ENCODE results near the gene ZNF787. TPM values are rescaled to one million over a fixed set of nuclear protein-coding genes. Genes with fewer than 3 reads are reported as not detected.

Gene ZNF787
- total and polyA plus RNA-seq, 4 donors: 2.9 to 23.6 (median 18.8) TPM

GRCh38 chr19:56126983-56127780, 6.1 kb upstream of the ZNF787 start:
- Histone ChIP-seq H3K4me1 (ENCODE audit: control insufficient read depth in 4 of 4, insufficient read depth in 4 of 4, low read length in 3 of 4) (peaks cover 0 to 2% (median under 1%) of the 10 kb centered on the region in 4 donors), H3K36me3 (ENCODE audit: control insufficient read depth in 4 of 4, insufficient read depth in 3 of 4, low read depth in 1 of 4, low read length in 3 of 4) (no peaks in the 10 kb centered on the region), H3K9ac (ENCODE audit: low read depth in 1 of 2, low read length in 2 of 2) (no peak overlapping the region), H3K4me3 (ENCODE audit: low read depth in 1 of 3, low read length in 3 of 3) (no peak overlapping the region), H3K9me3 (ENCODE audit: control insufficient read depth in 4 of 4, low read length in 3 of 4) (no peaks in the 10 kb centered on the region), H3K27ac (ENCODE audit: low read depth in 1 of 2, low read length in 2 of 2) (no peak overlapping the region), H3K27me3 (ENCODE audit: control insufficient read depth in 4 of 4, insufficient read depth in 4 of 4, low read length in 3 of 4) (no peaks in the 10 kb centered on the region)
- no peak for DNase-seq (ENCODE audit: low spot score)
- no peak for TF ChIP-seq YY1 (IDR thresholded peaks at IDR 0.05)
- TF ChIP-seq GABPA (IDR thresholded peaks at IDR 0.05 in 1 of 2, conservative IDR thresholded peaks at IDR 0.05 in 1 of 2): no peak
- TF ChIP-seq ATF3 (IDR thresholded peaks at IDR 0.05): no peak
- TF ChIP-seq MAX (IDR thresholded peaks at IDR 0.05): no peak
- WGBS: 85% methylated on average over 19 of the region's 19 CpGs

GRCh38 chr19:56125806-56126590, 4.9 kb upstream of the ZNF787 start:
- no peak overlapping the region for H3K9ac ChIP-seq (ENCODE audit: low read depth in 1 of 2, low read length in 2 of 2)

GRCh38 chr19:56124578-56124977, 3.5 kb upstream of the ZNF787 start:
- Histone ChIP-seq H3K9ac (ENCODE audit: low read depth in 1 of 2, low read length in 2 of 2) (no peak overlapping the region), H3K27ac (ENCODE audit: low read depth in 1 of 2, low read length in 2 of 2) (no peak overlapping the region), H3K27me3 (ENCODE audit: control insufficient read depth in 4 of 4, insufficient read depth in 4 of 4, low read length in 3 of 4) (no peaks in the 10 kb centered on the region), H3K4me3 (ENCODE audit: low read depth in 1 of 3, low read length in 3 of 3) (no peak overlapping the region), H3K36me3 (ENCODE audit: control insufficient read depth in 4 of 4, insufficient read depth in 3 of 4, low read depth in 1 of 4, low read length in 3 of 4) (no peaks in the 10 kb centered on the region), H3K9me3 (ENCODE audit: control insufficient read depth in 4 of 4, low read length in 3 of 4) (no peaks in the 10 kb centered on the region), H3K4me1 (ENCODE audit: control insufficient read depth in 4 of 4, insufficient read depth in 4 of 4, low read length in 3 of 4) (peaks cover 2 to 11% (median 6%) of the 10 kb centered on the region in 4 donors)
- DNase-seq (ENCODE audit: low spot score): no peak
- WGBS: 91% methylated on average over 4 of the region's 4 CpGs
- no peak for TF ChIP-seq MAX (IDR thresholded peaks at IDR 0.05)
- no peak for TF ChIP-seq YY1 (IDR thresholded peaks at IDR 0.05)
- no peak for TF ChIP-seq FOXA2 (IDR thresholded peaks at IDR 0.05)
- TF ChIP-seq TAF1 (conservative IDR thresholded peaks at IDR 0.05): no peak
- TF ChIP-seq EGR1 (IDR thresholded peaks at IDR 0.05; ENCODE audit: low read depth in 2 of 2): no peak
- TF ChIP-seq ZBTB33 (IDR thresholded peaks at IDR 0.05): no peak
- TF ChIP-seq FOXA1 (IDR thresholded peaks at IDR 0.05): no peak
- TF ChIP-seq GABPA (IDR thresholded peaks at IDR 0.05 in 1 of 2, conservative IDR thresholded peaks at IDR 0.05 in 1 of 2): no peak
- no peak for TF ChIP-seq HNF4G (IDR thresholded peaks at IDR 0.05)
- no peak for TF ChIP-seq CTCF (IDR thresholded peaks at IDR 0.05; ENCODE audit: low read depth, low read length, missing input control)

More at GRCh38 chr19:56125806-56126590, 4.9 kb upstream of the ZNF787 start:
- peak; percentile 74 for DNase-seq (ENCODE audit: low spot score)
- WGBS: 83% methylated on average over 16 of the region's 16 CpGs
- H3K4me3 ChIP-seq (ENCODE audit: low read depth in 1 of 3, low read length in 3 of 3): no peak overlapping the region
- H3K9me3 ChIP-seq (ENCODE audit: control insufficient read depth in 4 of 4, low read length in 3 of 4): no peaks in the 10 kb centered on the region
- no peaks in the 10 kb centered on the region for H3K36me3 ChIP-seq (ENCODE audit: control insufficient read depth in 4 of 4, insufficient read depth in 3 of 4, low read depth in 1 of 4, low read length in 3 of 4)
- H3K27ac ChIP-seq (ENCODE audit: low read depth in 1 of 2, low read length in 2 of 2): no peak overlapping the region
- H3K27me3 ChIP-seq (ENCODE audit: control insufficient read depth in 4 of 4, insufficient read depth in 4 of 4, low read length in 3 of 4): no peaks in the 10 kb centered on the region
- TF ChIP-seq ZBTB33 (IDR thresholded peaks at IDR 0.05): no peak
- H3K4me1 ChIP-seq (ENCODE audit: control insufficient read depth in 4 of 4, insufficient read depth in 4 of 4, low read length in 3 of 4): peaks cover 0 to 6% (median 3%) of the 10 kb centered on the region in 4 donors

Data from liver (tissue), 9 donors.